ENCODE data around the gene CXCL6. TPM values are rescaled to one million over a fixed set of nuclear protein-coding genes. Genes with fewer than 3 reads are reported as not detected.

CXCL6 gene
- total RNA-seq, 1 experiment from 2014 or later: not detected

- DNase-seq (ENCODE audit: low read depth): peak; percentile 44
These were observed 32.0 kb downstream of the CXCL6 start for GRCh38 chr4:73868206-73869129.

- DNase-seq (ENCODE audit: low read depth): peak; percentile 63
These were observed 32.9 kb downstream of the CXCL6 start, which contains the start of gene CXCL1 for GRCh38 chr4:73869130-73870055. CXCL1 (plus strand) TSS chr4:73869393; CDS start chr4:73869471, 78 bp downstream.

DNA sequence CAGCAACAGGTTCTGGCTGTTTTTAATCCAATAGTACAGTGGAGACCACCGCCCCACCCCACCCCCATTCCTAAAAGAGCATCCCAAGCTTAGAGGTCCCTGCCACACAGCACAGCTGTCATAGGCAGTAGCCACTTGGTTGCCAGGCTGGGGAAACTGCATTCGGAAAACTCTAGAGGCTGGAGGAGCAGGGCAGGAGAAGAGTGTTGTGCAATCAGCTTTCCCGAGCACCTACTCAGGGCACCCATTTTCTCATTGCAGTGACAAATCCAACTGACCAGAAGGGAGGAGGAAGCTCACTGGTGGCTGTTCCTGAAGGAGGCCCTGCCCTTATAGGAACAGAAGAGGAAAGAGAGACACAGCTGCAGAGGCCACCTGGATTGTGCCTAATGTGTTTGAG, 33.8 kb downstream of the CXCL6 start:
- DNase-seq (ENCODE audit: low read depth): no peak

- no peak for DNase-seq (ENCODE audit: low read depth)
These were observed 34.3 kb downstream of the CXCL6 start for GRCh38 chr4:73870768-73871167.

- no peak for DNase-seq (ENCODE audit: low read depth)
These were observed 35.2 kb downstream of the CXCL6 start for GRCh38 chr4:73871511-73872310.

DNA sequence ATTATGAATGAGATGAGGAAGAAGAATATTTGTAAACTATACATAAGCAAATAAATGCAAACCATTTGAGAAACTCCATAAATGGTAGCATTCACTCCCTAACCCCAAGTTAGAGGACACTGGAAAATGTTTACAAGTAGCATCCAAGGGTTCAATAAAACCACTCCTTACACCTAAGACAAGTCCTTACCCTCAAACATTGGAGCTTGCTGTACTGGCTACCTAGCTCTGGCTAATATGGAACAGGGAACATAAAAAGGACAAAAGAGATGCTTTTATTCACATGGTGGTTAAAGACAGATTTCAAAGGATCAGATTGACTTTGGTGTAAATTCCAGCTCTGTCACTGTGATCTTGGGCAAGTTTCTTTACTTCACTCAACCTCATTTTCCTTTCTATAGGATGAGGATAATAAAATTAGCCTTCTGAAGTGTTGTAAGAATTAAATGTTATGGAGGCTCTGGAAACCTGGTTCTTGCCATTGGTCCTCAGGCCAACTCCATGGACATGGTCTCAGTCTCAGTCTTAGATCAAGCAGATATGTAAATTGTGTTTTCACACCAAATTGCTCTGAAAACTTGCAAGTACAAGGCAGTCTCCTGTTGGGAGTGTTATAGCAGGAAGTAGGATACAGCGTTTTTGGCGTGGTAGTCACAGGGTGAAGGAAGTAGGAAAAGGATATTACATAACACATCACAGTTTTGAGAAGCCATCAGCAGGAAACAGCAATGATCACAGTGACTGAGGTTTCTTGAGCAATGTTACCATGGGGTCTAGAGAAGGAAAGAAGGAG, 36.0 kb downstream of the CXCL6 start:
- no peak for DNase-seq (ENCODE audit: low read depth)

DNA sequence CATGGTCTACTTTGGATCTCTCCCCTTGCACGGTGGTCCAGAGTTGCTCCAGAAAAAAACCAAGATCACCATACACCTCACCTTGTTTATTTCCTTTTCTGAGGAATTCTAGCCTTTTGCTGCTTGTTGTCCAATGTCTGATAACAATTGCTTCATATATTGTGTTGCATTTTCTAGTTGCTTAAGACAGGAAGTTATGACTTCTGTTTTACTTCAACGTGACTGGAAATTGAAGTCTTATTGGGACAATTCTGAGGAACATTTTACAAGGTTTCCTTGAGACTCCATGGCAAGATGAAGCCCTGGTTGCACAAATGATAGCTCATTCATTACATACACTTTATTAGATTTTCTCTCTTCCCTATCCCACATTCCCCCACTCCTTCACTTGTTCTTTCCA, 37.9 kb downstream of the CXCL6 start:
- DNase-seq (ENCODE audit: low read depth): no peak

GRCh38 chr4:73875401-73875800, 38.9 kb downstream of the CXCL6 start:
- no peak for DNase-seq (ENCODE audit: low read depth)

DNA sequence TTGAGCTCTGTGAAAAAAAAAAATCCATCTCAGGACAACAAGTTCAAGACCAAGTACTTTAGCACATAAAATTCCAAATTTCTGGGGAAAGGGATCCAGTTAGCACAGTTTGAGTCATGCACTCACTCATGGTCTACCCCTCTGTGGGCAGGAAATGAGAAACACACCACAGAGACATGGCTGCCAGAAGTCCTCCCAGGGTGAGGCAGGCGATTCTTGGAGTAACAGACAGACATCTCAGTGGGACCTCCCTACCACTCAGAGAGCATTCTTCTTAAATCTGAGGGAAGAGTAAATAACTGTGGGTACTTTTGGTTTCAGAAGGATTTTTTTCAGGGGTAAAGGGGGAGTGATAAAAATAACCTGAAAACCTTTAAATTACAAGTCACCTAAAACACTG, 46.8 kb downstream of the CXCL6 start:
- peak; percentile 78 for DNase-seq (ENCODE audit: low read depth)

DNA sequence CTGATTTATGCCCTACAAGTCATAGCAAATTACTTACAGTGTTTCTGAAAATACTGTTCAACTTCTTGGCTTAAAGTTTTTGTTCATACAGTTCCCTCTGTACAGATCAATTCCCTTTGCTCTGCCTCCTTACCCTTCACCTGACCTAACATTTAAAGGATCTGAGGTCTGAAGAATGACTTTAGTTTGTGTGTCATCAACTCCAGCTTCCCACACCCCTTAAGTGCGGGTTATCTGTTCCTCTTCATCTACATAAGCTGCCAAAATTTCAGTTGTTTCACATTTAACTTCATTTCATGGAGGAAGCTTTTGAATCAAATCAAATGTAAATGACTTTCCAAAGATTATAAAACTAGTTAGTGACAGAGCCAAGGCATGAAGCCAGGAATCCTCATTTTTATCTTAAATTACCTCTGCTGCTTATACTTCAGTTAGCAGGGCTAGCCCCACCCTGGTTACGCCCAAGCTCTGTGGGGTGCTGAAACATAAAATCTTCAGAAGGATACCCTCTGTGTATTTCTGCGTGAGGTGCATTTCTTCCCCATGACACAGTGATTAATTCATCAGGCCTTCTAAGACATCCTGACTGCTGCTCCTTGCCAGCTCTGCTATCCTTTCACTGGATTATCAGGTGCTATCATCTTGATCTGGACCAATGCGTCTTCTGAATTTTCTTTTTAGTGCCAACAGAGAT, 49.2 kb downstream of the CXCL6 start:
- DNase-seq (ENCODE audit: low read depth): no peak

Other genes starting within 250 kb of the CXCL6 start
- gene RASSF6, start 216.2 kb upstream of the CXCL6 start, total RNA-seq (2014; rRNA removed; shearing (Covaris generic)): under 0.01 and 0.12 TPM in 2 replicates
- gene CXCL8, start 96.1 kb upstream of the CXCL6 start, total RNA-seq (2014; rRNA removed; shearing (Covaris generic)): 66.9 and 79.5 TPM in 2 replicates
- 0.72 TPM in 1 of 2 replicates, not detected in the other for gene PF4V1, start 16.6 kb downstream of the CXCL6 start, total RNA-seq (2014; rRNA removed; shearing (Covaris generic))
- gene CXCL1, start 32.7 kb downstream of the CXCL6 start, total RNA-seq (2014; rRNA removed; shearing (Covaris generic)): 21.0 and 24.3 TPM in 2 replicates
- gene PF4, start 145.3 kb downstream of the CXCL6 start, total RNA-seq (2014; rRNA removed; shearing (Covaris generic)): not detected in 2 replicates
- gene PPBP, start 151.5 kb downstream of the CXCL6 start, total RNA-seq (2014; rRNA removed; shearing (Covaris generic)): not detected in 2 replicates
- gene CXCL5, start 162.0 kb downstream of the CXCL6 start, total RNA-seq (2014; rRNA removed; shearing (Covaris generic)): 2.7 and 3.2 TPM in 2 replicates
- gene CXCL3, start 202.0 kb downstream of the CXCL6 start, total RNA-seq (2014; rRNA removed; shearing (Covaris generic)): 1.1 and 1.8 TPM in 2 replicates